GM18498 (cell line): ENCODE measurements around the gene CENPX.

Source experiments
- ATAC-seq: cut with Tn5 transposase; IDR thresholded peaks from one replicate; pipeline ENCODE4 v1.9.1; 2021; ENCODE audit warnings: mild to moderate bottlenecking, moderate library complexity; ENCODE audit not compliant: unreplicated experiment

CENPX gene

GRCh38 chr17:82013772-82014321 lies 8.8 kb downstream of the CENPX start:
- ATAC-seq = no peak

GRCh38 chr17:82013341-82013740 lies 9.3 kb downstream of the CENPX start:
- ATAC-seq = no peak

DNA sequence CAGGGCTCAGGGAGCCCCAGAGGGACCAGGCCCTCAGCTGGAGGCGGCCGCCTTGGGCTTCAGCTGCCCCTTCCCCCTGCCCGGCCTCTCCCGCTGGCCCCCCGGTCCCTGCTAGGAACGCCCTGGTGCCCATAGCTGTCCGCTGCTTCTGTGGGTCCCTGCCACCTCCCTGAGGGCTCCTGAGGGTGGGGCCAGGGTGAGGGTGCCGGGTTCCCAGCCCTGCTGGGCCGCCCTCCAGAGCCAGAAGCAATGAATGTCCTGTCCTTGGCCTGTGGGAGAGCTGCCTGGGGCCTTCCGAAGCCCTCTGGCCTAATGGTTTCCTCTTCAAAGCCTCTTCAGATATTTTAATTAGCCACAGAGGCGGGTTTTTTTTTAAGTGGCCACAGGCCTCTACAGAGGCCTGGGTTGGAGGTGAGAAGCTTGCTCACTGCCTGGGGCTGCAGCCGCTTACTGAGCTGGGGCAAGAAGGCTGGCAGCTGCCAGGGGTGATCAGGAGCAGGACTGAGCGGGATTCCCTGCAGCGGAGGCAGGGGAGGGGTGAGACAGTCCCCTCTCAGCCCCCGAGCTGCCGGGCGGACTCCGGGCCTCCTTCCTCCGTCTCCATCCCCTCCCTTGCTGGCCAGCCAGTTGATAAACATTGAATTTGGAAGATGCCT lies 9.9 kb downstream of the CENPX start:
- no peak for ATAC-seq

DNA sequence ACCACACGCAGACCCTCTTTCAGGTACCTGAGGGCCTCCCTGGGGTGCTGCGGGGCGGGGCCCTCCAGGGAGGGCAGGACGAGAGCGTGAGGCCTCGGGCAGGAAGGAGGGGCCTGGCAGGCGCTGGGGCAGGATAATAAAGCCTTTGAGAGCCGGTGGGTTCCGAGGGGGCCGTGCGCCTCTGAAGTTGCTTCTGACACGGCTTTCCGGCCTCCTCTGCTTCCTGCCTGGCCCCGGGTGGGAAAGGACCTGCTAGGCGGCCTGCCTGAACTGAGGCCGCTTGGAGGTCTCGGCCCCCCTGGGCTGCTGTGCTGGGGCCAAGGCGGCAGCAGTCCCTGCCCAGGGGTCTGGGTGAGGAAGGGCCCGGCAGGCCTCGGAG lies 10.4 kb downstream of the CENPX start:
- ATAC-seq = no peak

GRCh38 chr17:82011617-82012187 lies 11.0 kb downstream of the CENPX start:
- no peak for ATAC-seq

GRCh38 chr17:82010575-82011525 lies 11.8 kb downstream of the CENPX start:
- ATAC-seq = no peak

DNA sequence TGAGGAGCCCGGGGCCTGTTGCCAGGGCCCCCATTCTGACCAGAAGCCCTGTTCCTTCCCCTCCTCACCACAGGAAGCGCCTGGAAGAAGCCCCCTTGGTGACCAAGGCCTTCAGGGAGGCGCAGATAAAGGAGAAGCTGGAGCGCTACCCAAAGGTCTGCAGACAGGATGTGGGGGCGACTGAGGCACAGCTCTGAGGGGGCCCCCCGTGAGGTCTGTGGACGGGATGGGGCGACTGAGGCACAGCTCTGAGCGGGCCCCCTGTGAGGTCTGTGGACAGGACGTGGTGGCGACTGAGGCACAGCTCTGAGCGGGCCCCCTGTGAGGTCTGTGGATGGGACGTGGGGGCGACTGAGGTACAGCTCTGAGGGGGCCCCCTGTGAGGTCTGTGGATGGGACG lies 13.3 kb downstream of the CENPX start:
- ATAC-seq = no peak

- no peak for ATAC-seq
These were observed 13.7 kb downstream of the CENPX start for GRCh38 chr17:82008941-82009405.

DNA sequence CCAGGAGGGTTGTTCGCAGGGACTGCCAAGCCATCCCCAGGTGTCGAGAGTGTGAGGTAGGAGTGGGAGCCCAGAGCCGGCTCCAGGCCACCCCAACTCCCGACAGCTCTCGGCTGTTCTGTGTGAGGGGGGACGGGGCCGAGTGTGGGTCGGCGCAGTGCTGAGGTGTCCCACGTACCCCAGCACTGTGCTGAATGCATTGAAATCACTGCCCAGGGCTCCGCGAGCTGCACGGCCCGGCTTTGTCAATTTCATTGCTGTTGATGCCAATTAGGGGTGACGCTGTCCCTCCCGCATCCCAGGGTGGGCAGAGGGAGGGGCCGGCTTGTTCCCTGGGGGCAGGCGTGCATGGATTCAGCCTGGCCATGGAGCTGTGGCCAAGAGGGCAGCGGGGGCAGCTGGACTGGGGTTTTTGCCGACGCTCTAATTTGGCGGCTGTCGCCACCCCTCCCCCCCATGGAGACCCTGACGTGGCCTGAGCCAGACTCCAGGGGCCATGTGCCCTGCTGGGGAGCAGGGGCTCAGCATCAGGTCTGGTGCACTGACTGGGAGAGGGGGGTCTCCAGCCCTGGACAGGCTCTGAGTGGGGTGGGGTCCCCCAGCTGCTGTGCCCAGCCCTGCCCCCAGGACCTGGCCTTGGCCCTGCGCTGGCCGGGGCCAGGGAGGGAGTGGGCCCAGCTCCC lies 14.3 kb downstream of the CENPX start:
- ATAC-seq = no peak

DNA sequence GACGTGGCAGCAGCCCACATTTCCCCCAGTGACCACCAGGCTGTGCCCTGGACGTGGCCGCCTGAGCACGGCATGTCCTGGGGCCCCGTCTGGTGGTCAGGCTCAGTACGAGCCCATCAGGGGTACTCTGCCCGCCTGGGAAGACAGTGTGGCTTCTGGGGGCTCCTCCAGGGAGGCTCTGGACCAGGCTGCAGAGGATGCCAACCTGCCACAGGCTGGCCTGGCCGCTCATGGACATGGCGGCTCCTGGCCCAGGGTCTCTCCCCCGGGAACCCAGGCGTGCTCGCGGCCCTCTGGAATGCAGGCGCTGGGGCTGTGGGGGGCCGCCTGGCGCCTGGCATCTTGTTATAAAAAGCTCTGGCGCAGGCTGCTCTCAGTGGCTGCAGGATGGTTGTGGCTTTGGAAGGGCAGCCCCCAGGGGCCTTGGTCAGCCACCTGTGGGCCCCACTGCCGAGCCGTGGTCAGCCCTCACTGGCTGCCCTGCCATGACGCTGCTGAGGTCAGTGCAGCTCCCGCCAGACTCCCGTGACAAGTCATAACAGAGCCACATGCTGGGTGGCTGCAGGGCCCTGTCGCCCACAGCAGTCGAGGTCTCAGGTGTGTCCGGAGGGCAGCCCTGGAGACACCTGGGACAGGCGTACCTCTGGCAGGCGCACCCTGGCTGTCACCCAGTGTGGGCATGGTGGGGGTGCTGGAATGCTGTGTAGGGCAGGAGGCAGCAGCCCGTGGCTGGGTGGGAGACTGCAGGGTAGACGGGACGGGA lies 15.0 kb downstream of the CENPX start:
- ATAC-seq = no peak

DNA sequence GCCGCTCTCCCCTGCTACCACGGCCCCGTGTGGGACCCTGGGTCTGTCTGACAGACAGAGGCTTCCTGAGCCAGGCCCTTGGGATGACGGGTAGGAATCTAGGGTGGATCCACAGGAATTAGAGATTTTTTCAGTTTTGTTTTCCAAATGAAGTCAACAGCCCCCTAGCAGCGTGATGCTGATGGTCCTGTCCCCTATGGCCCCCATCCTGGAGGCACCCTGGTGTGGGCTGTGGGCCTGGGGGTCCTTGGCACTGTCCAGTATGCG lies 15.5 kb downstream of the CENPX start:
- ATAC-seq = no peak

GRCh38 chr17:82006468-82007227 lies 16.0 kb downstream of the CENPX start:
- ATAC-seq = no peak

DNA sequence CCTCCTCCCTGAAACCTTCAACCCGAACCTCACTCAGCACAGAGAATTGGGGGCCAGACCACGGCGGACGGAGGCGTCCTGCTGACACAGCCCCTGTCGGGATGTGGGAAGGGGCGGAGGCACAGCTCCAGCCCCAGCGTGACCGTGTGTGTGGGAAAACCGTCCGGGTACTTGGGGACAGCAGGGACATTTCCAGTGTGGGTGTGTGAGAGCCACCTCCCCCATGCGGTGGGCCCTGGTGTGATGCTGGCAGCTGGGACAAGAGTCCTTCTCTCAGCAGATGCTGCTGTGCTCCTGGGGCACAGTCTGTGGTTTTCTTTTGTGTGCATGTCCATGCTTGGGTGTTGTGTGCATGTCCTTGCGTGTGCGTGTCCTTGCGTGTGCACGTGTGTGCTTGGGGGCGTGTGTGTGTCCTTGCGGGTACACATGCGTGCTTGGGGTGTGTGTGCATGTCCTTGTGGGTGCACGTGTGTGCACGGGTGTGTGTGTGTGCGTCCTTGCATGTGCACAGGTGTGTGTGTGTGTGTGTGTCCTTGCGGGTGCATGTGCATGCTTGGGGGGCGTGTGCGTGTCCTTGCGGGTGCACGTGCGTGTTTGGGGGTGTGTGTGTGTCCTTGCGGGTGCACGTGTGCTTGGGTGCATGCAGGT lies 16.9 kb downstream of the CENPX start:
- no peak for ATAC-seq

DNA sequence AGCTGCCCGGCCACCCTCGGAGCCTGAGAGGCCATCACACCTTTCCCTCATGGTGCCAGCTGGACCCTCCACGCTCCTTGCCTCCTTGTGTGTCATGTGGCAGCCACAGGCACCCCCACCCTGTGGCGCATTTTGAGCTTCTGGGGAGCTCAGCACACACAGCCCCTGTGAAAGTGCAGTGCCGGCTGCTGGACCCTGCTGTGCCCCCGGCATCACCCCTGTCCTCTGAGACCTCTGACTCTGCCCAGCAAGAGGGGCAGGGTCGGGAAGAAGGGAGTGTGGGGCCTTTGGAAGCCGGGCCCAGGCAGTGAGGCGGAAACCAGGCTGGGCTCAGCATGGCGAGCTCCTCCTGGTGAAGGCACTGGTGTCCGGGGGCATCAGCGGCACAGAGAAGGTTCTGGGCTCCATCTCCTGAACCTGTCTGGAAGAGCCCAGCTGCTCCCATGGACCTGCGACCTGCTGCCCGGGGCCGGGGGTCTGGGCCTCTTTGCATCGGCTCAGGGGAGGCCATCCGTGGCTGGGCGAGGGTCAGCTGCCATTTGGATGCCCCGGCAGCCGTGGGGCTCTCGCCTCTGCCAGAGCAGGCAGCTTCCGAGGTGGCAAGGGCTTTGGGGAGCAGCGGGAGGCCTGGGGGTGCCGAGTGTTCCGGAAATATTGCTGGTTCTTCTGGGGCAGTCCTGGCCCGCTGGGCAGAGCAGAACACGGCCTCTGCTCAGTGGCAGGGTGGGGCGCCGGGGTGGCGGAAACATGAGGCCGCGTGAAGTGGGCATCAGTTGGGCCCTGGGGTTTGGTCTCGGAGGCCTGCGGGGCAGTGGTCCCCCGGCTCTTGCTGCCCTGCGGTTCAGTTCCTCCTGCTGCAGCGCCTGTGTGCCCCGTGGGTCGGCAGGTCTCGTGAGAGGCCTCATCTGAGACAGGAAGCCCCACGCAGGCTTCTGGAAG lies 17.9 kb downstream of the CENPX start:
- no peak for ATAC-seq

DNA sequence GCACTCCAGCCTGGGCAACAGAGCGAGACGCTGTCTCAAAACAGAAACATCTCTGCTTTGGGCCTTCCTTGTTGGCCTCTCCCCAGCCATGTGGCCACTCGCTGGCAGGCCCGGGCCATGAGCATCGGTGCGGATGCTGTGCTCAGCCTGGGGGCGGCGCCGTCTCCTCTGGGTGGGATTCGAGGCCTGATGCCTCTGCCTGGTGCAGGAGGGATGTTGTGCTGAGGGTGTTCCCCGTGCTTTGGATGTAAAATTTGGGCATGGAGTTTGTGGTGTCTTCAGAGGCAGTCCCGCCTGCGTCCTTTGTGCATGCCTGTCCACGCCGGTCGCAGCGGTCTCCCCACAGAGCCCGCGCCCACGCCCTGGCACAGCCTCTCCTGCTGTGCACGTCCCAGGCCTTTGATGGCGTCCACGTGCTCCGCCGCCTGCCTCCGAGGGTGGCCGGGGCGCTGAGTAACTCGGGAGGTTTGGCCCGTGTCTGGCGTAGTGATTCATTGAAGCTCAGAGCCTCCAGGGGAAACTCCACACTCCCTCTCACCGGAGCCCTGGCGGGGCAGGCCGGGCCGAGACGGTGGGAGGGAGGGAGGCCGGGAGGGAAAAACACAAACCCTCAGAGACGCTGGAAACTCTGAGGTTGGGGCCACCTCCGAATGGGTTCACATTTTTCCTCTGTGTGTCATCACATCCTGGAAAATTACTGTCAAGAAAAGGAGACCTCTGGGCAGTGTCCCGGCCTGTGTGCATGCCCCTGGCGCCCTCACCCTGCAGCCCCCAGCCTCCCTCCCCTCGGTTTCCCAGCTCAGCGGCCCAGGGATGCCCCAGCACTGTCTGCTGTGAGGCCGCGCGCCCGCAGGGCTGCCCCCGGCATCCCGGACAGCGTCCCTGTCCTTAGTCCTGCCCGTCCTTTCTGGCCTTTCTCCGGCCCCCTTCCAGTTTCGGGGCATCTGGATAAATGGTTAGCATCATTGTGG lies 19.0 kb downstream of the CENPX start:
- no peak for ATAC-seq

DNA sequence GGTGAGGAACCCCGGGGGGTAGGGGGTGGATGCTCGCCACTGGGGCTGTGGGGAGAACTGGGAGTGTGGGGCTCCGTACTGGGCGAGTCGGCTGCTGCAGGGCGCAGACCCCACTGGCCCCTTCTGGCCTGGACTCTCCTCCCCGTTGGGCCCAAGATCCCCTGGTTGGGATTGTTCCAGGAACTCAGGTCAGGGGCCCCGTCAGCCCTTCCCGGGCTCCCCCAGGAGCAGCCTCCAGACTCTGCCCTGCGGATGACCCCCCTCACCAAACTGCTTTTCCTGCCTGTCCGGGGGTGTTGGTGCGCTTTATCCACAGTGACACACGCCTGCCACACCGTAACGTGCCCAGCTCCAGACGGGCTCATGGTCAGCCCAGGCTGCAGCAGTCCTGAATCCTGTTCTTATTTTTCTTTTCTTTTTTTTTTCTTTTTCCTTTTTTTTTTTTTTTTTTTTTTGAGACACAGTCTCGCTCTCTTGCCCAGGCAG lies 21.1 kb downstream of the CENPX start:
- no peak for ATAC-seq
